K562 (cell line): ENCODE measurements around the gene KCNB1. TPM values are rescaled to one million over a fixed set of nuclear protein-coding genes. Genes with fewer than 3 reads are reported as not detected.

Source experiments
- ATAC-seq: fragments of 200-7000 bp; cut with Tn5 transposase; 3 replicates; pipeline ENCODE4 v1.9.1; 2020; ENCODE audit warnings: moderate library complexity
- BruUV-seq: library from RNA; stranded (reverse); fragments of 400-500 nt; replicated peaks from 2 replicates; lab custom pipeline; 2021; lab: Mats Ljungman, UMichigan
- CTCF ChIA-PET: fragments of 300-600 bp; formaldehyde crosslinking; extraction: SDS; loops from one replicate; lab custom pipeline; 2021; ENCODE audit warnings: low intra/inter-chr PET ratio; lab: Yijun Ruan, JAX
- POLR2A ChIA-PET: fragments of 300-600, 350-650 bp; sonication (Branson Sonifier 250); formaldehyde crosslinking; extraction: SDS; loops from one replicate; lab custom pipeline; 2021; ENCODE audit warnings: antibody characterized with exemption, inconsistent platforms; lab: Yijun Ruan, JAX
- DNase-seq, 4 experiments: peaks; one replicate each; pipeline versions ENCODE4 v3.0.0 to v3.0.0-alpha.2; 2011 to 2018; ENCODE audit warnings: low spot score in 3 of 4, mixed read lengths in 3 of 4; ENCODE audit errors: extremely low read depth in 1 of 4
- FAIRE-seq: peaks from 2 replicates; lab custom pipeline; 2011; peaks lifted over from hg19 to GRCh38; lab: Jason Lieb, UNC
- H2AFZ ChIP-seq: 2 replicates; pipeline ENCODE4 v1.6.0; 2011; ENCODE audit warnings: low read depth, low read length, control low read depth, inconsistent platforms
- H3K27ac ChIP-seq: fragments of 200-600 bp; 3 replicates; pipeline ENCODE4 v1.8.0; 2011; ENCODE audit warnings: low read depth, mild to moderate bottlenecking, control low read depth, inconsistent platforms, low read length, moderate library complexity, mixed read lengths; ENCODE audit errors: extremely low read depth
- H3K27me3 ChIP-seq, 2 experiments: fragments of 300-600 bp in 1 of 2; 2 replicates in 1 of 2; 3 replicates in 1 of 2; pipeline versions ENCODE4 v1.6.0 to v1.8.0; 2011; ENCODE audit warnings: inconsistent platforms in 2 of 2, low read length in 2 of 2, mild to moderate bottlenecking in 1 of 2, mixed read lengths in 1 of 2, moderate library complexity in 1 of 2; ENCODE audit not compliant: control insufficient read depth in 2 of 2, insufficient read depth in 2 of 2
- H3K36me3 ChIP-seq: fragments of 300-600 bp; 3 replicates; pipeline ENCODE4 v1.8.0; 2011; ENCODE audit warnings: mild to moderate bottlenecking, low read length, inconsistent platforms; ENCODE audit not compliant: control insufficient read depth, insufficient read depth
- H3K4me1 ChIP-seq, 2 experiments: fragments of 200-600 bp in 1 of 2; replicated peaks in 1 of 2; 2 replicates in 1 of 2; 3 replicates in 1 of 2; pipeline versions ENCODE4 v1.5.1 to v1.8.0; 2011; ENCODE audit warnings: inconsistent platforms in 2 of 2, low read length in 2 of 2, mild to moderate bottlenecking in 1 of 2, mixed read lengths in 1 of 2, moderate library complexity in 1 of 2; ENCODE audit not compliant: control insufficient read depth in 2 of 2, insufficient read depth in 2 of 2
- H3K4me2 ChIP-seq: 2 replicates; pipeline ENCODE4 v1.6.1; 2011; ENCODE audit warnings: low read length, control low read depth, inconsistent platforms, mixed read lengths; ENCODE audit not compliant: insufficient read depth
- H3K4me3 ChIP-seq: fragments of 200-600 bp; sonication (generic), shearing (Covaris generic); 2 replicates; pipeline ENCODE4 v1.5.1; 2016; ENCODE audit warnings: control low read depth, inconsistent platforms
- H3K79me2 ChIP-seq: fragments of 200-600 bp; 3 replicates; pipeline ENCODE4 v1.8.0; 2011; ENCODE audit warnings: low read length, inconsistent platforms; ENCODE audit not compliant: control insufficient read depth, insufficient read depth
- H3K9ac ChIP-seq, 2 experiments: 2 replicates each; pipeline versions ENCODE4 v1.6.0 to v1.6.1; 2011; ENCODE audit warnings: low read depth in 2 of 2, low read length in 2 of 2, control low read depth in 1 of 2, inconsistent platforms in 1 of 2, mild to moderate bottlenecking in 1 of 2, mixed read lengths in 1 of 2; ENCODE audit not compliant: insufficient read depth in 1 of 2
- H3K9me1 ChIP-seq: one replicate; pipeline ENCODE4 v1.6.0; 2011; ENCODE audit warnings: inconsistent platforms, mild to moderate bottlenecking, low read length, moderate library complexity; ENCODE audit not compliant: control insufficient read depth, insufficient read depth
- H3K9me3 ChIP-seq: replicated peaks from 2 replicates; pipeline ENCODE4 v1.5.1; 2011; ENCODE audit warnings: low read depth, low read length, inconsistent platforms; ENCODE audit not compliant: control insufficient read depth, insufficient read depth
- H4K20me1 ChIP-seq: replicated peaks from 2 replicates; pipeline ENCODE4 v1.6.1; 2011; ENCODE audit warnings: low read length, inconsistent platforms, mixed read lengths; ENCODE audit not compliant: control insufficient read depth, insufficient read depth
- FOXK1 ChIP-seq: sonication (generic); formaldehyde crosslinking; IDR thresholded peaks from 2 replicates; pipeline ENCODE4 v1.8.0; 2022; ENCODE audit warnings: missing genetic modification reagents, mild to moderate bottlenecking, borderline replicate concordance
- HNRNPL ChIP-seq: fragments of 200-400 bp; formaldehyde crosslinking; IDR thresholded peaks from 2 replicates; pipeline ENCODE4 v1.6.1; 2017; ENCODE audit warnings: low read depth, mild to moderate bottlenecking, low read length
- ILK ChIP-seq: fragments of 450-650 bp; IDR thresholded peaks from 2 replicates; pipeline ENCODE4 v1.6.1; 2016; ENCODE audit warnings: missing genetic modification characterization, low read depth, mild to moderate bottlenecking, missing compliant biosample characterization, moderate library complexity, borderline replicate concordance
- LARP7 ChIP-seq: fragments of 450-650 bp; IDR thresholded peaks from 2 replicates; pipeline ENCODE4 v1.6.1; 2016
- MAFK ChIP-seq: IDR thresholded peaks from 2 replicates; pipeline ENCODE4 v1.6.1; 2011; ENCODE audit warnings: low read length, improper control_type of control experiment
- MCM7 ChIP-seq, 2 experiments: fragments of 450-650 bp; IDR thresholded peaks; 2 replicates each; pipeline ENCODE4 v1.6.1; 2016 to 2018
- PYGO2 ChIP-seq: fragments of 450-650 bp; IDR thresholded peaks from 2 replicates; pipeline ENCODE4 v1.6.1; 2016; ENCODE audit warnings: mild to moderate bottlenecking, missing genetic modification characterization, moderate library complexity, missing compliant biosample characterization
- SETDB1 ChIP-seq: IDR thresholded peaks from one replicate; pipeline ENCODE4 v1.6.1; 2012; ENCODE audit warnings: low read length, control low read depth, inconsistent platforms
- SRSF1 ChIP-seq: fragments of 200-400 bp; formaldehyde crosslinking; IDR thresholded peaks from 2 replicates; pipeline ENCODE4 v1.6.1; 2017; ENCODE audit warnings: mild to moderate bottlenecking, low read depth, low read length, moderate library complexity
- ZBTB1 ChIP-seq: sonication (generic); formaldehyde crosslinking; IDR thresholded peaks from 2 replicates; pipeline ENCODE4 v1.8.1; 2023; ENCODE audit warnings: missing genetic modification reagents, low read depth, mild to moderate bottlenecking, borderline replicate concordance
- ZNF57 ChIP-seq: fragments of 450-650 bp; formaldehyde crosslinking; IDR thresholded peaks from 2 replicates; pipeline ENCODE4 v1.4.0; 2020; ENCODE audit warnings: mild to moderate bottlenecking, moderate library complexity
- whole genome bisulfite sequencing: fragments of 100-300 bp; shearing (Covaris generic); methylation state at CpG from one replicate; pipeline ENCODE4 v1.1.6; 2016; ENCODE audit warnings: low coverage, mixed read lengths; ENCODE audit not compliant: insufficient coverage; ENCODE audit errors: missing lambda C conversion rate; 5-methylcytosine and 5-hydroxymethylcytosine counted together
- in situ Hi-C: fragments of 300-500 bp; cut with MboI; formaldehyde crosslinking; loops from 4 replicates; pipeline ENCODE4 v1.15.0; 2018; ENCODE audit warnings: inconsistent platforms, mixed read lengths
- intact Hi-C: fragments of 100-400 bp; cut with micrococcal nuclease; formaldehyde crosslinking; loops from 2 replicates; pipeline ENCODE4 v1.14.2; 2022
- polyA plus RNA-seq, 8 experiments: library from polyadenylated mRNA; depleted of rRNA in 4 of 8; stranded (reverse) in 5 of 8; unstranded in 3 of 8; fragments of >200 nt; fragmentation: Nextera tagmentation in 2 of 8; fragmentation: Illumina TruSeq in 1 of 8; extraction: Ambion mirVana in 2 of 8; extraction: Trizol in 1 of 8; gene quantifications; 2 replicates each; pipeline versions ENCODE4 v1.2.1 to v1.2.3, GENCODE V29; 2011 to 2014; ENCODE audit warnings: inconsistent platforms in 1 of 8, missing spikeins in 1 of 8
- total RNA-seq, 7 experiments: library from RNA; depleted of rRNA in 6 of 7; stranded (reverse); fragments of >200 nt in 6 of 7; fragmentation: Illumina TruSeq in 2 of 7; extraction: Trizol in 2 of 7; gene quantifications; 2 replicates each; pipeline versions ENCODE4 v1.2.1 to v1.2.3, GENCODE V29; 2011 to 2021; ENCODE audit warnings: low replicate concordance in 1 of 7

Gene KCNB1
- total and polyA plus RNA-seq, 9 of the 15 experiments (the other 6 are each of a cell fraction or from before 2014, with no cell fraction given), result 0.01 to 0.06 TPM; not detected in 7

- TF ChIP-seq MAFK (no peak), SETDB1 (no peak), SRSF1 (no peak), ILK (tag) (no peak), MCM7 (IDR thresholded peaks at IDR 0.05) (no peak)
These were observed 689 bp upstream of the KCNB1 start (continued) for GRCh38 chr20:49483018-49483695.

GRCh38 chr20:49482173-49482572 is 295 bp downstream of the KCNB1 start:
- FAIRE-seq (no peak), DNase-seq (no peak), ATAC-seq (no peak)
- H3K79me2 ChIP-seq, result no peaks in the 10 kb centered on the region
- no peak overlapping the region for H3K4me2 ChIP-seq
- no TSS peak for BruUV-seq
- H3K36me3 ChIP-seq, result no peaks in the 10 kb centered on the region
- no peaks in the 10 kb centered on the region for H3K9me3 ChIP-seq
- in situ Hi-C loops, result no loop called here
- H4K20me1 ChIP-seq, result no peaks in the 10 kb centered on the region
- WGBS, result 82% methylated on average over 3 of the region's 46 CpGs
- peaks cover 2 to 17% of the 10 kb centered on the region in 2 experiments; a peak in 3 of 5 replicates for H3K27me3 ChIP-seq
- no peak overlapping the region for H2AFZ ChIP-seq
- CTCF ChIA-PET, result interaction anchor here (3.5 kb wide), 1 partner anchor 148 kb away, joined by 40 read pairs; no protein-coding TSS in a partner anchor
- H3K4me1 ChIP-seq, result peaks cover 0 to 16% of the 10 kb centered on the region in 2 experiments; a peak in 2 of 5 replicates
- intact Hi-C loops, result no loop called here
- no peak for TF ChIP-seq ZNF57 (CRISPR knock-in tag)
- TF ChIP-seq ZBTB1 (CRISPR knock-in tag), result no peak
- TF ChIP-seq FOXK1 (CRISPR knock-in tag), result no peak
- no peak for TF ChIP-seq HNRNPL
- no peak for TF ChIP-seq LARP7
- no peak for TF ChIP-seq PYGO2
- POLR2A ChIA-PET, result no interaction called here
- no peak overlapping the region for H3K9ac ChIP-seq
- H3K9me1 ChIP-seq, result no peaks in the 10 kb centered on the region
- no peak overlapping the region for H3K27ac ChIP-seq
- no peak overlapping the region for H3K4me3 ChIP-seq
